Measurements from ENCODE around the gene FAHD1. TPM values are rescaled to one million over a fixed set of nuclear protein-coding genes. Genes with fewer than 3 reads are reported as not detected.

The FAHD1 gene
- total and polyA plus RNA-seq, 2 donors from 2014 or later: 36.4 to 108 TPM

DNA sequence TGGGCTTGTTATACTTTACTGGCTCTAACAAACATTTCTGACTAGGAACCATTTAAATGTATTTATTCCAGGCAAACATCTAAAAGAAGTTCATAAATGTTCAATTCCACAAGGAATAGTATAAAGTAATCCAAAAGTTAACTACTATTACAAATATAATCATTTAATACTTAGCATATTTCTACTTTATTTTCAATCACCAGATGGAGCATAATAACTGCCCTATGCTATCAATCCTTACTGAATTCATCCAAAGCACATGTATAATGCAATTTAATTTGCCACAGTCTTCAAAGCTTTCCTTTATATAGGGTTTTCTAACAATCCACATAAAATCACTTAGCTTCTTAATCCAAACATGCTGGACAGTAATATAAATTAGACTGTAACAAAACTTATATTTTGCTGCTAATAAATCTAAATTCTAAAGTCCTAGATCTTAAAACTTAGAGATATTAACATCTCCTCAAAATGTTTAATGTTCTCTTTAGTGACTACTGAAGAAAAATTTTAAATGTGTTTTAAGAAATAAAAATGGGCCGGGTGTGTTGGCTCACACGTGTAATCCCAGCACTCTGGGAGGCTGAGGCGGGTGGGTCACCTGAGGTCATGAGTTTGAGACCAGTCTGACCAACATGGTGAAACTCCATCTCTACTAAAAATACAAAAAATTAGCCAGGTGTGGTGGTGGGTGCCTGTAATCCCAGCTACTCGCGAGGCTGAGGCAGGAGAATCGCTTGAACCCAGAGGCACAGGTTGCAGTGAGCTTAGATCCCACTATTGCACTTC is 39.1 kb downstream of the FAHD1 start:
- Histone ChIP-seq H3K4me1 (ENCODE audit: control insufficient read depth in 2 of 3, insufficient read depth in 2 of 3, low read depth in 1 of 3, low read length in 3 of 3) (no peaks in the 10 kb centered on the region), H3K4me3 (ENCODE audit: low read length in 3 of 3) (no peak overlapping the region), H3K9ac (ENCODE audit: low read length in 3 of 3) (no peak overlapping the region), H3K36me3 (ENCODE audit: control insufficient read depth in 2 of 3, insufficient read depth in 3 of 3, low read length in 3 of 3) (no peaks in the 10 kb centered on the region), H3K27me3 (ENCODE audit: control insufficient read depth, insufficient read depth, low read length) (no peaks in the 10 kb centered on the region), H3K9me3 (ENCODE audit: control insufficient read depth in 2 of 3, insufficient read depth in 1 of 3, low read length in 3 of 3) (no peaks in the 10 kb centered on the region), H3K27ac (ENCODE audit: low read depth in 2 of 2, low read length in 2 of 2) (no peak overlapping the region)
- TF ChIP-seq CTCF (IDR thresholded peaks at IDR 0.05; ENCODE audit: borderline replicate concordance, extremely low read depth, insufficient read depth): no peak
- FAIRE-seq (no peak), DNase-seq (no peak)
- intact Hi-C loops (cut with DNase I): no loop called here

DNA sequence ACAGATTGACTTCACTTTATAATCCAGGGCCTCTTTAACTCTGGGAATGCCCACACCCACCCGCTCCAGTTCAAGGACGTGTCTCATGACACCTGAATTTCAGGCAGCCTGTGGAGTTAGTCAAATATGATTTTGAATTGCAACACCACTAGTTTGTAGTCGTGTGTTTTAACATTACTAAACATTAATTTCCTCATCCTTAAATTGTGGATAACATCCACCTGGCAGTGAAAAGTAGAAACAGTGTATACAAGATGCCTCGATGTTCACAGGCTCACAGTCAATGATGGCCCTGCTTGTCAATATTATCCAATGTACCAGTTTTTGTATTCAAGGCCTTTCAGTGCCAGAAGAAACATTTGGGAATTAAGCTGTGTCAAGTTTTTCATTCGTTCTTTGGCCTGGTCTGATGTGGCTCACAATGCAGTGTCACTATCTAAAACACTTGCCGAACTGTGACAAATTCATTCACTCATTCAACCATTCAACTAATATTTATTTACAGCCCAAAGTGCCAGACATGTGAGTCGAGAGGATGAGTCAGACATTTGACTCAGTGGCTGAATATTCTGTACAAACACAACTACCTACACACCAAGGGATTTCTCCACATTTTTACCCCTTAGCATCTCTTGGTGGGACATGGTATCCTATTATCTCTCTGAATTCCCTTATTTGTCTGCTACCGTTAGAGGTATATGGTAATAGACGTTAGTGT is 43.5 kb downstream of the FAHD1 start:
- no peak overlapping the region for H3K9ac ChIP-seq (ENCODE audit: low read length in 3 of 3)
- peaks cover 3% of the 10 kb centered on the region for H3K27me3 ChIP-seq (ENCODE audit: control insufficient read depth, insufficient read depth, low read length)
- intact Hi-C loops (cut with DNase I): no loop called here
- no peaks in the 10 kb centered on the region for H3K36me3 ChIP-seq (ENCODE audit: control insufficient read depth in 2 of 3, insufficient read depth in 3 of 3, low read length in 3 of 3)
- H3K9me3 ChIP-seq (ENCODE audit: control insufficient read depth in 2 of 3, insufficient read depth in 1 of 3, low read length in 3 of 3): no peaks in the 10 kb centered on the region
- H3K4me3 ChIP-seq (ENCODE audit: low read length in 3 of 3): no peak overlapping the region
- H3K27ac ChIP-seq (ENCODE audit: low read depth in 2 of 2, low read length in 2 of 2): no peak overlapping the region
- no peak for TF ChIP-seq CTCF (IDR thresholded peaks at IDR 0.05; ENCODE audit: borderline replicate concordance, extremely low read depth, insufficient read depth)
- FAIRE-seq (no peak), DNase-seq (no peak)
- H3K4me1 ChIP-seq (ENCODE audit: control insufficient read depth in 2 of 3, insufficient read depth in 2 of 3, low read depth in 1 of 3, low read length in 3 of 3): no peaks in the 10 kb centered on the region

GRCh38 chr16:1871974-1872635 is 45.1 kb downstream of the FAHD1 start, which contains the start of gene MEIOB:
TSS of gene MEIOB (minus strand) at chr16:1872164. CDS start at chr16:1868175, 3,989 bp downstream.
- H3K27ac ChIP-seq (ENCODE audit: low read depth in 2 of 2, low read length in 2 of 2): no peak within 1 kb of the TSS
- H3K36me3 ChIP-seq (ENCODE audit: control insufficient read depth in 2 of 3, insufficient read depth in 3 of 3, low read length in 3 of 3): no peaks in the 10 kb centered on the region
- H3K9me3 ChIP-seq (ENCODE audit: control insufficient read depth in 2 of 3, insufficient read depth in 1 of 3, low read length in 3 of 3): no peaks in the 10 kb centered on the region
- H3K9ac ChIP-seq (ENCODE audit: low read length in 3 of 3): no peak within 1 kb of the TSS
- DNase-seq: peak; percentile 46 to 76 (median 64)
- no peak within 1 kb of the TSS for H3K4me3 ChIP-seq (ENCODE audit: low read length in 3 of 3)
- H3K27me3 ChIP-seq (ENCODE audit: control insufficient read depth, insufficient read depth, low read length): peaks cover 3% of the 10 kb centered on the region
- no peak for TF ChIP-seq CTCF (IDR thresholded peaks at IDR 0.05; ENCODE audit: borderline replicate concordance, extremely low read depth, insufficient read depth)
- no peak for FAIRE-seq
- no peaks in the 10 kb centered on the region for H3K4me1 ChIP-seq (ENCODE audit: control insufficient read depth in 2 of 3, insufficient read depth in 2 of 3, low read depth in 1 of 3, low read length in 3 of 3)
- intact Hi-C loops (cut with DNase I): no loop called here

All from kidney (tissue), 14 donors.